Jurkat, Clone E6-1 (cell line): ENCODE measurements around the gene TIGD2. TPM values are rescaled to one million over a fixed set of nuclear protein-coding genes. Genes with fewer than 3 reads are reported as not detected.

Experiments used
- DNase-seq: peaks from one replicate; pipeline ENCODE4 v3.0.0-alpha.2; 2011; ENCODE audit warnings: low read depth, low spot score
- H3K4me3 ChIP-seq: 2 replicates; pipeline ENCODE4 v1.5.1; 2011; ENCODE audit warnings: mild to moderate bottlenecking, low read length, control low read depth, moderate library complexity
- polyA plus RNA-seq: library from polyadenylated mRNA; unstranded; fragments of >200 nt; gene quantifications from one replicate; pipeline ENCODE4 v1.2.1, GENCODE V29; 2012; ENCODE audit warnings: missing spikeins; ENCODE audit not compliant: insufficient read length, insufficient read depth

The TIGD2 gene
- polyA plus RNA-seq = 8.2 TPM

DNA sequence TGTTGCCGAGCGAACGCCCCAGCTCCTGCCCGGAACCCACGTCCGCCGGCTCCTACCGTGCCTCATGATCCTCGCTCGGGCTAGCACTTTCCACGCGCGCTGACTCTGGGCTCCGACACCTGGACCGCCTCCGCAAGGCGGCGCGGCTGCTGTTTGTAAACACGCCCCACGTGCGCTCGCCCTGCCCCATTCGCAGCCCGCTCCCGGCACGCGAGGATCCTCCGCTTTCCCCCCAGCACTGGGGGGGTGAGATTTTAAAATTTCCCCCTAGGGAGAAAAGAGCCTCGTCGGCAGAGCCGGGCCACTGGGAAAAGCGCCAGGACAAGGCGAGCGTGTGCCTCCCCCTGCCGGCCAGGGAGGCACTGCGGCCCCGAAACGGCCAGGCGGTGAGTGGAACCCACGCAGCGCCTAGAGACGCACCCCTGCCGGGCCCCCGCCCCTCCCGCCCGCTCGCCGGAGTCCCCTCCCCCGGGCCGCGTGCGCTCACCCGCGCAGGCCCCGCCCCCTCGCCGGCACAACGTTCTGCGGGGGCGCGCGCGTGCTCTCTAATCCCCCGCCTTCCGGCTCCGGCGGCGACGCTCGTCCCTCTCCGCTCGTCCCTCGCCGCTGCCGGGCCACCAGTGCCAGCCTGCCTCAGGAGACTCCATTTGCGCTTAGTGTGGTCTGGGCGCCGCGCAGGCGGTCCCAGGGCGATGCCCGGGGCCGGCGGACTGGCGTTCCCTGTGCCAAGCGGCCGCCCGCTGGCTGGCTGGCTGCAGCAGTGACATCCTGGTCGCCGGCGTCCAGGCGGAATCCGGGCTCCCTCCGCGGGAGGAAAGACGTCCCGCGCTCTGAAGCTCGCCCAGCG is at the start of gene TIGD2:
TSS of gene TIGD2 (plus strand) at position 548 of the 847 bp plus-strand sequence. CDS start 1,442 bp downstream, outside the sequence.
- peak; percentile 65 for DNase-seq
- H3K4me3 ChIP-seq = peak within 1 kb of the TSS; percentile 82

DNA sequence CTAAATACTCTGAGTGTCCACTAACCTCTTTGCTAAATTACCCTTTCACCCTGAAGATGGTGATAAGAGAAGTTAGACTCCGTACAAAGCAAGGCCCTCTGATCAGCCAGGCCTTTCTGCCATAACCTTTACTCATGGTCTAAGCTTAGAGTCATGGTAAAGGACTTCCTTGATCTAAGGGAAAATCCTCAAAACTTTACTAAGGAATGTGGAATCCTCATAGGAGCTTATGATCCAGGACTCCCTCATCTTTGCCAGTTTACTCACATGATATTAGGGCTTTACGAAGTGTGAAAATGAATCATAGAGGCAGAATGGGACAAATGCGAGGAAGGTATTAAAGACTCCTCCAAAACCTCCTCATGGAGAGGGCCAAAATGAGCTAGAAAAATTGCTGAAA is 46.5 kb upstream of the TIGD2 start:
- no peak overlapping the region for H3K4me3 ChIP-seq
- DNase-seq = no peak

GRCh38 chr4:89067417-89067816 is 43.9 kb upstream of the TIGD2 start:
- no peak for DNase-seq
- H3K4me3 ChIP-seq = no peak overlapping the region

DNA sequence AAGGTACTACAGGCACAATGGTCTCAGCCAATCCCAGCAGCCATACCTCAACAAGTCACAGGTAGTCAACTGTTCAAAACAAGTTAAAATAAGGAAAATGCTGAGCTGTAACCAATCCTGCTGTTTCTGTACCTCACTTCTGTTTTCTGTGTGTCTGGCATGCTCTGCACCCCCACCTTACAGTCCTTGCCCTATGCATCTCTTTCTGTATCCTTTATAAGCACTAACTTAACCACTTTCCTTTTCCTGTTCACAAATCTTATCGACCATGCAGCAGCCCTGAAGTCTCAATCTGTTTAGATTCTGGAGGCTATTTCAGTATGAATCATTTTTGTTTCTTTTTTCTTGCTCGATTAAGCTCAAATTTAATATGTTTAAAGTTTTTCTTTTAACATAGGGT is 41.9 kb upstream of the TIGD2 start:
- no peak for DNase-seq
- H3K4me3 ChIP-seq = no peak overlapping the region

GRCh38 chr4:89070041-89070440 is 41.3 kb upstream of the TIGD2 start:
- no peak for DNase-seq
- no peak overlapping the region for H3K4me3 ChIP-seq

GRCh38 chr4:89071311-89071710 is 40.0 kb upstream of the TIGD2 start:
- H3K4me3 ChIP-seq = no peak overlapping the region
- DNase-seq = no peak

DNA sequence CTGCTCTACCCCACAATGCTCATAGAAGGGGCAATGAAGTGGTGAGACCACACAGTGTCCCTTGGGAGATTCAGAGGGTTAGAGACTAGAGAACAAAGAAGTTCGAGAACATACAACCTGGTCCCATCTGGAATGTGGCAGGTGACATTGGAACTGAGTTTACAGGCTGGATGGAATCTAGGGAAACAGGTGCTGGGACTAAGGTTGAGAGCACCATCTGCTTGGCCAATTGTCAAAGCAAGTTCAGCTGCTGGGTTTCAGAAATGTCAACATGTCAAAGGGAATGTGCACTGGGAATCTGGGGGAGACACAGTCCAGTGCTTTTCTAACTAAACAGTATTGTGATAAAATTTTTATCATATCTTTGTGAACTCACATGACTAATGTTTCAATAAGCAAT is 38.4 kb upstream of the TIGD2 start:
- H3K4me3 ChIP-seq = no peak overlapping the region
- no peak for DNase-seq

GRCh38 chr4:89077761-89078160 is 33.6 kb upstream of the TIGD2 start:
- DNase-seq = no peak
- H3K4me3 ChIP-seq = no peak overlapping the region

GRCh38 chr4:89078300-89078699 is 33.0 kb upstream of the TIGD2 start:
- no peak for DNase-seq
- H3K4me3 ChIP-seq = no peak overlapping the region

GRCh38 chr4:89099034-89099433 is 12.3 kb upstream of the TIGD2 start:
- no peak overlapping the region for H3K4me3 ChIP-seq
- DNase-seq = no peak

GRCh38 chr4:89099471-89099870 is 11.9 kb upstream of the TIGD2 start:
- no peak overlapping the region for H3K4me3 ChIP-seq

DNA sequence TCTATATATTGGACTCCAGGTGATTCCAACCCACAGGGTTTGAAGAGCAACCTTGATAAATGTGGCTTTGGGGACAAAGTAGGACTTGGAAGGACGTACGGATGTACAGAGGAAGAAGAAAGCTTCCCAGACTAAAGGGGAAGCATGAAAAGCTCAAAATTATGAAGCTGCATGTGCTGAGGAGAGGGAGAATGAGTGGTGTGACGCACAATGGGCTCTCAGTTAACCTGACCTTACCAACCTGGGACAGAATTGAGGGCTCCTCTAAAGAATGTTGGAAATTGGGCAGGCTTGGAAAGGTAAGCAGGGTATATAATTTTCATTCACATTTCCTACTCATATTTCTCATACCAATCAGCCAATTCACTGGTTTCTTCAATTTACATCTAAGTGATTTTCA is 10.5 kb upstream of the TIGD2 start:
- DNase-seq = no peak
- no peak overlapping the region for H3K4me3 ChIP-seq

More at GRCh38 chr4:89099471-89099870, 11.9 kb upstream of the TIGD2 start:
- DNase-seq = no peak

GRCh38 chr4:89101256-89102161 is 9.8 kb upstream of the TIGD2 start:
- DNase-seq = no peak
- H3K4me3 ChIP-seq = no peak overlapping the region

DNA sequence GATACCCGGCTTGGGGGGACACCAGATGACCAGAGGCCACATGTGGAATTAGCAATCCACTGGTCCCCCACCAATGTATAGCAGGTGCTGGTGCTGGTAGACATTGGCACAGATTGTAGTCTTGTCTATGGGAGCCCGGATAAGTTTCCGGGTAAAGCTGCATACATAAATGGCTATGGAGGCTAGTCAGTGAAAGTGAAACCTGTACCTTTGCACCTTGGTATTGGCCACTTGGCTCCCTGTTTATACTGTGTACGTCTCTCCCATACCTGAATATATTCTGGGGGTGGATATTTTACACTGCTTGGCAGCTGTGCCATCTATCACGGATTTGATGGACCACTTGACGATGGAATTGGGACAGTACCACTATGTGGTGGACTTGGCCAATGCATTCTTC is 5.6 kb upstream of the TIGD2 start:
- no peak for DNase-seq

DNA sequence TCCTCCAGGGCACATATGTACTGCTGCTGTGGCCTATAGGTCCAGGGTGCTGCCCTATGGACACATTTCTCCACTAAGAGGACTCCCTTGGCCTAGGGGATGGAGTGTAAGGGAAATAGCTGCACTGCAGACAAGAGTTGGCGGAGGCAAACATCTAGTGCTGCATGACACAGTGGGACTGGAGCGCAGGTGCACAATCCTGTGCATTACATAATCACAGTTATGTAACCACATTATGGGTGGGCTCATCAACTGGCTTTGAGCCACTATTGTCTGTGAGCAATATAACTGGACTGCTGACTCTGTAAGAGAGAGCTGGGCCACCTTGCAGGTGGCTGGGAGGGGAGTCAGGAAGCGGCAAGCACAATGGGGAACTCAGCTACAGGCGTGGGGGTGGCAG is 3.2 kb upstream of the TIGD2 start:
- no peak overlapping the region for H3K4me3 ChIP-seq
- no peak for DNase-seq

More for the DNA sequence above, 5.6 kb upstream of the TIGD2 start:
- H3K4me3 ChIP-seq = no peak overlapping the region

DNA sequence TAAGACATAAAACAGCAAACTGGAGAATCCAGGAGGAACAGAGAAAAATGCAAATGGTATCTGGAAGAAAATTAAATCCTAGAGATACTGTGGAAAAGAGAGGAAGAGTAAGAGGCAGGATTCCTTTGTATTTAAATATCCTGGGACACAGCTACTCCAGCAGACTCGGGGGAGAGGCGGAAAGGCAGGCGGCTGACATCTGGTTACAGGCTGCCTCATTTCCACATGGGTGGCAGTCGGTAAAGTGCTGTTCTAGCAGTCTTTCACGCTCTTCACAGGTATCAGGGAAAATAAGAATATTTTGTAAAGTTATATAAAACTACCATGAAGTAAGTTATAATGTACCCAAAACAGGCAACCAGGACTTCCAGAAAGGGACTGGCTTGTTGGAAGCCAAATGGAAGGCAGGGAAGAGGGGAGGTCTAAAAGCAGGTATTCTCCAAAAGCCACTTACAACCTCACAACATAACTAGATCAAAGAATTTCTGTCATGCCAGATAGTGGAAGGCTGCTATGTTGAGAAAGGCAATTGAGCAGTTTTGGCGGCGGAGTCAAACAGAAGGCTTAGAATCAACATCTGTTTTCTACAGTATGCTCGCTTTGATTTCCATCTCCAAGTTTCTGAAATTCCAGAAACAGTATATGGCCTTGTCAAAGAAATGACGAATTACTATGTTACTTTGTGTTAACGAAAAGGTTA is 1.3 kb upstream of the TIGD2 start:
- no peak overlapping the region for H3K4me3 ChIP-seq
- no peak for DNase-seq

GRCh38 chr4:89110541-89110985 is 770 bp upstream of the TIGD2 start:
- H3K4me3 ChIP-seq = peak overlapping the region; percentile 49
- DNase-seq = no peak

GRCh38 chr4:89111833-89112563 is 665 bp downstream of the TIGD2 start:
- H3K4me3 ChIP-seq = peak overlapping the region; percentile 82
- DNase-seq = no peak

DNA sequence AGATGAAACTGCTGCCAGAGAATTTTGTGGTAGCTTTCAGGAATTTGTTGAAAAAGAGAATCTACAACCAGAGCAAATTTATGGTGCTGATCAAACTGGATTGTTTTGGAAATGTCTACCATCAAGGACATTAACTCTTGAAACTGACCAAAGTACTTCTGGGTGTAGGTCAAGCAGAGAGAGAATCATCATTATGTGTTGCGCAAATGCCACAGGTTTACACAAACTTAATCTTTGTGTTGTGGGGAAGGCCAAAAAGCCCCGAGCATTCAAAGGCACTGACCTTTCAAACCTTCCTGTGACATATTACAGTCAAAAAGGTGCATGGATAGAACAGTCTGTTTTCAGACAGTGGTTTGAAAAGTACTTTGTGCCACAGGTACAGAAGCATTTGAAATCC is 2.1 kb downstream of the TIGD2 start:
- H3K4me3 ChIP-seq = no peak overlapping the region
- no peak for DNase-seq
